ENCODE results near the gene ARID1A. TPM values are rescaled to one million over a fixed set of nuclear protein-coding genes. Genes with fewer than 3 reads are reported as not detected.

Gene ARID1A
- total and polyA plus RNA-seq, 9 of the 15 experiments (the other 6 are each of a cell fraction or from before 2014, with no cell fraction given), result 8.3 to 88.3 (median 22.5) TPM

DNA sequence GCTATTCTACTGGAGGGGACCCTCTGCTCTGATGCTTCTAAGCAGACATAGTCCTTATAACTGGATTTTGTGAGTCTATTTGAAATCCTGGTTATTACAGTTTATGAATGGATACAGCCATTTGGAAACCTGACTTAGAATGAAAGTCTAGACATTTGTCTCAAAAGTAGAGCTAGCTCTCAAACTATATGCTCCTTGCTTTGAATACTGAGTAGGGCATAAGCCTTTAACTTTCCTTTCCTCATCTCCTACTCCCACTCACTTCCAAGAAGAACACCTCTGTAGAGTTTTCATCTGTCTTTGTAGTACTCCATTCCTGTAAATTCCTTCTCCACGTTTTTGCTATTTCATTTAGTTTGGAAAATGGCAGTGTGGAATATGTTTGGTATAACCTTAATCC lies 9.0 kb upstream of the ARID1A start (continued):
- no peak for TF ChIP-seq FUS (optimal IDR thresholded peaks at IDR 0.05; ENCODE audit: low read depth, low read length)
- TF ChIP-seq SREBF1 (IDR thresholded peaks at IDR 0.05; ENCODE audit: borderline replicate concordance, low read depth, low read length), result no peak
- TF ChIP-seq PHTF2 (CRISPR knock-in tag; IDR thresholded peaks at IDR 0.05), result no peak
- no peak for TF ChIP-seq FOXP1 (CRISPR knock-in tag; IDR thresholded peaks at IDR 0.05)
- TF ChIP-seq, protein P1, sequence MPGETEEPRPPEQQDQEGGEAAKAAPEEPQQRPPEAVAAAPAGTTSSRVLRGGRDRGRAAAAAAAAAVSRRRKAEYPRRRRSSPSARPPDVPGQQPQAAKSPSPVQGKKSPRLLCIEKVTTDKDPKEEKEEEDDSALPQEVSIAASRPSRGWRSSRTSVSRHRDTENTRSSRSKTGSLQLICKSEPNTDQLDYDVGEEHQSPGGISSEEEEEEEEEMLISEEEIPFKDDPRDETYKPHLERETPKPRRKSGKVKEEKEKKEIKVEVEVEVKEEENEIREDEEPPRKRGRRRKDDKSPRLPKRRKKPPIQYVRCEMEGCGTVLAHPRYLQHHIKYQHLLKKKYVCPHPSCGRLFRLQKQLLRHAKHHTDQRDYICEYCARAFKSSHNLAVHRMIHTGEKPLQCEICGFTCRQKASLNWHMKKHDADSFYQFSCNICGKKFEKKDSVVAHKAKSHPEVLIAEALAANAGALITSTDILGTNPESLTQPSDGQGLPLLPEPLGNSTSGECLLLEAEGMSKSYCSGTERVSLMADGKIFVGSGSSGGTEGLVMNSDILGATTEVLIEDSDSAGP (CRISPR knock-in tag; IDR thresholded peaks at IDR 0.05), result no peak
- no peak for TF ChIP-seq MAX (CRISPR knock-in tag; IDR thresholded peaks at IDR 0.05)
- TF ChIP-seq TBL1XR1 (IDR thresholded peaks at IDR 0.05; ENCODE audit: low read length in 2 of 2), result no peak
- no peak for TF ChIP-seq ZBTB26 (CRISPR knock-in tag; IDR thresholded peaks at IDR 0.05)
- no peak for TF ChIP-seq MEIS2 (IDR thresholded peaks at IDR 0.05; ENCODE audit: partially characterized antibody)
- no peak for TF ChIP-seq NFE2L1 (tag; IDR thresholded peaks at IDR 0.05; ENCODE audit: borderline replicate concordance, low read depth)
- TF ChIP-seq POLR3G (IDR thresholded peaks at IDR 0.05; ENCODE audit: extremely low read depth, insufficient read length, insufficient replicate concordance), result no peak
- TF ChIP-seq HNRNPH1 (optimal IDR thresholded peaks at IDR 0.05; ENCODE audit: low read depth, low read length), result no peak
- TF ChIP-seq KDM1A (IDR thresholded peaks at IDR 0.05), result no peak
- no peak for TF ChIP-seq RNF219 (CRISPR knock-in tag; IDR thresholded peaks at IDR 0.05)
- no peak for TF ChIP-seq YY1 (IDR thresholded peaks at IDR 0.05; ENCODE audit: borderline replicate concordance in 1 of 3, control insufficient read depth in 1 of 3, extremely low read depth in 1 of 3, insufficient read depth in 3 of 3, insufficient read length in 1 of 3, insufficient replicate concordance in 2 of 3, low read depth in 1 of 3, low read length in 2 of 3)
- no peak for TF ChIP-seq BRD4 (IDR thresholded peaks at IDR 0.05)
- no peak for TF ChIP-seq MYNN (IDR thresholded peaks at IDR 0.05)
- no peak for TF ChIP-seq MYNN (CRISPR knock-in tag; IDR thresholded peaks at IDR 0.05)
- no peak for TF ChIP-seq NELFE (IDR thresholded peaks at IDR 0.05; ENCODE audit: insufficient read depth, insufficient read length)
- TF ChIP-seq POLR2A (conservative IDR thresholded peaks at IDR 0.05), result no peak; the same call in 1 of the 2 replicates
- peak; percentile 78; the same call in 1 of the 2 replicates for TF ChIP-seq MTA1 (IDR thresholded peaks at IDR 0.05; ENCODE audit: borderline replicate concordance)
- TF ChIP-seq RFX5 (IDR thresholded peaks at IDR 0.05; ENCODE audit: low read depth, low read length), result no peak; the same call in 1 of the 2 replicates
- no peak for TF ChIP-seq GABPB1 (CRISPR knock-in tag; IDR thresholded peaks at IDR 0.05)
- no peak for TF ChIP-seq ZNF239 (CRISPR knock-in tag; IDR thresholded peaks at IDR 0.05)
- TF ChIP-seq TGIF2 (CRISPR knock-in tag; IDR thresholded peaks at IDR 0.05), result no peak

All from K562 (cell line).